ENCODE results near the gene LITAF. TPM values are rescaled to one million over a fixed set of nuclear protein-coding genes. Genes with fewer than 3 reads are reported as not detected.
A peak's percentile ranks its signal among the peaks of the same experiment; 100 is the strongest.

The LITAF gene
- total RNA-seq, 1 donor from 2014 or later = 179 TPM

DNA sequence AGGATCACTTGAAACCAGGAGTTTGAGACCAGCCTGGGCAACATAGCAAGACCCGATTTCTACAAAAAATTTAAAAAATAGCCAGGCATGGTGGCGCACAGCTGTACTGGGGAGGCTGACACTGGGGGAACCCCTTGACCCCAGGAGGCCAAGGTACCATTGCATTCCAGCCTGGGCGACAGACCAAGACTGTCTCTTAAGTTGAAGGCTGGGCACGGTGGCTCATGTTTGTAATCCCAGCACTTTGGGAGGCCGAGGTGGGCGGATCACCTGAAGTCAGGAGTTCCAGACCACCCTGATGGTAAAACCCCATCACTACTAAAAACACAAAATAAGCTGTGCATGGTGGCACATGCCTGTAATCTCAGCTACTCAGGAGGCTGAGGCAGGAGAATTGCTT is 74.9 kb downstream of the LITAF start:
- Mint-ChIP-seq H3K36me3 (ENCODE audit: unreplicated experiment) (no peaks in the 10 kb centered on the region), H3K4me1 (ENCODE audit: unreplicated experiment) (no peaks in the 10 kb centered on the region), H3K9me3 (ENCODE audit: unreplicated experiment) (no peaks in the 10 kb centered on the region), H3K27ac (ENCODE audit: unreplicated experiment) (no peak overlapping the region), H3K4me3 (ENCODE audit: unreplicated experiment) (no peak overlapping the region), H3K27me3 (ENCODE audit: unreplicated experiment) (peaks cover 4% of the 10 kb centered on the region)
- no peak for DNase-seq (ENCODE audit: extremely low spot score, unreplicated experiment)
- TF ChIP-seq, protein P1, sequence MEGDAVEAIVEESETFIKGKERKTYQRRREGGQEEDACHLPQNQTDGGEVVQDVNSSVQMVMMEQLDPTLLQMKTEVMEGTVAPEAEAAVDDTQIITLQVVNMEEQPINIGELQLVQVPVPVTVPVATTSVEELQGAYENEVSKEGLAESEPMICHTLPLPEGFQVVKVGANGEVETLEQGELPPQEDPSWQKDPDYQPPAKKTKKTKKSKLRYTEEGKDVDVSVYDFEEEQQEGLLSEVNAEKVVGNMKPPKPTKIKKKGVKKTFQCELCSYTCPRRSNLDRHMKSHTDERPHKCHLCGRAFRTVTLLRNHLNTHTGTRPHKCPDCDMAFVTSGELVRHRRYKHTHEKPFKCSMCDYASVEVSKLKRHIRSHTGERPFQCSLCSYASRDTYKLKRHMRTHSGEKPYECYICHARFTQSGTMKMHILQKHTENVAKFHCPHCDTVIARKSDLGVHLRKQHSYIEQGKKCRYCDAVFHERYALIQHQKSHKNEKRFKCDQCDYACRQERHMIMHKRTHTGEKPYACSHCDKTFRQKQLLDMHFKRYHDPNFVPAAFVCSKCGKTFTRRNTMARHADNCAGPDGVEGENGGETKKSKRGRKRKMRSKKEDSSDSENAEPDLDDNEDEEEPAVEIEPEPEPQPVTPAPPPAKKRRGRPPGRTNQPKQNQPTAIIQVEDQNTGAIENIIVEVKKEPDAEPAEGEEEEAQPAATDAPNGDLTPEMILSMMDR (IDR thresholded peaks at IDR 0.05) = no peak

DNA sequence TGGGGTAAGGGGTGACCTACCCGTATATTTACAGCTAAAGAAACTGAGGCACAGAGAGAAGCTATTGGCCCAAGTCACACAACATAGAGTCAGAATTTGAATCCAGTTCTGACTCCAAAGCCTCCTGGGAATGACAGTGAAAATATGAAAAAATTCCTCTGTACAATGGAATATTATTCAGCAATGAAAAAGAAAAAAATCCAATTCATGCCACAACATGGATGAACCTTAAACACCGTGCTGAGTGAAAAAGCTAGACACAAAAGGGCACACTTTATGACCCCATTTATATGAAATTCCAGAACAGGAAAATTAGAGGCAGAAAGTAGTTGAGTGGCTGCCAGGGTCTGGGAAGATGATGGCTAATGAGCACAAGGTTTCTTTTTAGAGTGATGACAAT is 75.4 kb downstream of the LITAF start:
- no peak for DNase-seq (ENCODE audit: extremely low spot score, unreplicated experiment)
- no peak overlapping the region for H3K27ac Mint-ChIP-seq (ENCODE audit: unreplicated experiment)
- H3K4me1 Mint-ChIP-seq (ENCODE audit: unreplicated experiment) = no peaks in the 10 kb centered on the region
- no peak overlapping the region for H3K4me3 Mint-ChIP-seq (ENCODE audit: unreplicated experiment)
- no peaks in the 10 kb centered on the region for H3K27me3 Mint-ChIP-seq (ENCODE audit: unreplicated experiment)
- no peaks in the 10 kb centered on the region for H3K36me3 Mint-ChIP-seq (ENCODE audit: unreplicated experiment)
- no peaks in the 10 kb centered on the region for H3K9me3 Mint-ChIP-seq (ENCODE audit: unreplicated experiment)
- TF ChIP-seq, protein P1 (IDR thresholded peaks at IDR 0.05) = no peak

DNA sequence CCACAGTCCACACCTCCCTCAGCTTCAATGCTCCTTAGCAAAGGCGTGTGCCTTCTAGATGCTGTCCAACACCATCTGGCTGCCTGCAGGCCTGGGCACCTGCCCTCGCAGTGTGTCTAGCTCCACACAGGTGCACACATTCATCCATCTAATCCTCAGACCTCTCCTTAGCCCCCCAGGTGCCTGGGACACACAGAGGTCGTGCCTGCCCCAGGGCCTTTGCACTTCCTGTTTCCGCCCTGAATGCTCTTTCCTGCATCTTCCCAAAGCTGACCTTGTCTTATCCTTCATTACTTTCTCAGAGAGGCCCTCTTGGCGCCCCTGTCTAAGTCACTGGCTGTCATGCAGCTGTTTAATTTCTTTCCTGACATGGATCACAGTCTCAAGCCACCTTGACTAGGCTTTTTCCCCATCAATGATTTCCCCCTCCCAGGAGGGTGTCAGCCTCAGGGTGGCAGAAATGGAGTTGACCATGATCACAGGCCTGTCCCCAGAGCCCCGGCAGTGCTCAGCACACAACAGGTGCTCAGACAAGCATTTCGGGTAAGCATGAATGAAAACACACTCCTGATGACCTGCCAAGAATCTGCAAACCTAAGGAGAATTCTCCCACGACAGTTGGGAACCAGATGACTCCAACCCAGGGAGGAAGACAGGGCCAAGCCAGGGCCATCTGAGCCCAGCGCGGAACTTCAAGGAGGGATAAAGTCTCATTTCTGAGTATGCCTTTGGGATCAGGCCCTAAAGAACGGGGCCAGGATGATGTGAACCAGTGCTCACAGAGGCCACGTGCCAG is 76.3 kb downstream of the LITAF start:
- no peak overlapping the region for H3K27ac Mint-ChIP-seq (ENCODE audit: unreplicated experiment)
- no peaks in the 10 kb centered on the region for H3K9me3 Mint-ChIP-seq (ENCODE audit: unreplicated experiment)
- DNase-seq (ENCODE audit: extremely low spot score, unreplicated experiment) = no peak
- no peaks in the 10 kb centered on the region for H3K27me3 Mint-ChIP-seq (ENCODE audit: unreplicated experiment)
- no peak overlapping the region for H3K4me3 Mint-ChIP-seq (ENCODE audit: unreplicated experiment)
- H3K36me3 Mint-ChIP-seq (ENCODE audit: unreplicated experiment) = no peaks in the 10 kb centered on the region
- H3K4me1 Mint-ChIP-seq (ENCODE audit: unreplicated experiment) = no peaks in the 10 kb centered on the region
- TF ChIP-seq, protein P1 (IDR thresholded peaks at IDR 0.05) = no peak

DNA sequence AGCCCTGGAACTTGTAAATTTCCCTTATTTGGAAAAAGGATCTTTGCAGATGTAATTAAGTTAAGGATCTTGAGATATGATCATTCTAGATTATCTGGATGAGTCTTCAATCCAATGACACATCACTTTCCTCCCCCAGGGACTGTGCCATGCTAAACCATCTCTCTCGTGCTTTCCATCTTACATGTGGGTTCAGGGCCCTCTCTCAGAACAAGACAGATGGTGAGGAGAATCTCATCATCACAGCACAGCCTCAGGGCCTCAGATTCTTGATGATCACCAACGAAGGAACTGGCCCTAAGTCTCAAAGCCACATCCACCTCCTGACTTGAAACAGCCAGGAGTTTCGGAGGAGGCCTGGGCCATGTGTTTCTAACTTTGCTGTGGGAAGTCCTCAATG is 78.7 kb downstream of the LITAF start:
- Mint-ChIP-seq H3K4me3 (ENCODE audit: unreplicated experiment) (no peak overlapping the region), H3K27ac (ENCODE audit: unreplicated experiment) (peak overlapping the region; percentile 23), H3K9me3 (ENCODE audit: unreplicated experiment) (no peaks in the 10 kb centered on the region), H3K27me3 (ENCODE audit: unreplicated experiment) (no peaks in the 10 kb centered on the region), H3K4me1 (ENCODE audit: unreplicated experiment) (no peaks in the 10 kb centered on the region), H3K36me3 (ENCODE audit: unreplicated experiment) (no peaks in the 10 kb centered on the region)
- no peak for DNase-seq (ENCODE audit: extremely low spot score, unreplicated experiment)
- TF ChIP-seq, protein P1 (IDR thresholded peaks at IDR 0.05) = no peak

DNA sequence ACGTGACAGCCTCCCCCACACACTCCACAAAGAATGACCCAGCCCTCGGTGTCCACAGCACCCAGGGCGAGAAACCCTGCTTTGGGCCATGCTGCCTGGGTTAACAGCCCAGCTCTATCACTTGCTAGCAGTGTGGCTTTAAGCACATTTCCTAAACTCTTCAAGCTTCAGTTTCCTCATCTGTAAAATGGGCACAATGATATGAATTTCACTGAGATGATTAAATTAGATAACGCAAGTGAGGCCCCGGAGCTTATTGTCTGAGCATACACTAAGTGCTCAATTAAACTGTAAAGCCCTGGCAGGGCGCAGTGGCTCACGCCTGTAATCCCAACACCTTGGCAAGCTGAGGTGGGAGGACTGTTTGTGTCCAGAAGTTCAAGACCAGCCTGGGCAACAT is 79.4 kb downstream of the LITAF start:
- no peak overlapping the region for H3K27ac Mint-ChIP-seq (ENCODE audit: unreplicated experiment)
- no peak overlapping the region for H3K4me3 Mint-ChIP-seq (ENCODE audit: unreplicated experiment)
- H3K9me3 Mint-ChIP-seq (ENCODE audit: unreplicated experiment) = no peaks in the 10 kb centered on the region
- DNase-seq (ENCODE audit: extremely low spot score, unreplicated experiment) = no peak
- no peaks in the 10 kb centered on the region for H3K36me3 Mint-ChIP-seq (ENCODE audit: unreplicated experiment)
- TF ChIP-seq, protein P1 (IDR thresholded peaks at IDR 0.05) = no peak
- H3K4me1 Mint-ChIP-seq (ENCODE audit: unreplicated experiment) = no peaks in the 10 kb centered on the region
- no peaks in the 10 kb centered on the region for H3K27me3 Mint-ChIP-seq (ENCODE audit: unreplicated experiment)

All from osteocyte (in vitro differentiated cells).